ENCODE measurements around the gene REC114. TPM values are rescaled to one million over a fixed set of nuclear protein-coding genes. Genes with fewer than 3 reads are reported as not detected.

Gene REC114, protein sequence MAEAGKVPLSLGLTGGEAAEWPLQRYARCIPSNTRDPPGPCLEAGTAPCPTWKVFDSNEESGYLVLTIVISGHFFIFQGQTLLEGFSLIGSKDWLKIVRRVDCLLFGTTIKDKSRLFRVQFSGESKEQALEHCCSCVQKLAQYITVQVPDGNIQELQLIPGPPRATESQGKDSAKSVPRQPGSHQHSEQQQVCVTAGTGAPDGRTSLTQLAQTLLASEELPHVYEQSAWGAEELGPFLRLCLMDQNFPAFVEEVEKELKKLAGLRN
- not detected in 2 replicates for total RNA-seq
- long read RNA-seq: 0 reads

DNA sequence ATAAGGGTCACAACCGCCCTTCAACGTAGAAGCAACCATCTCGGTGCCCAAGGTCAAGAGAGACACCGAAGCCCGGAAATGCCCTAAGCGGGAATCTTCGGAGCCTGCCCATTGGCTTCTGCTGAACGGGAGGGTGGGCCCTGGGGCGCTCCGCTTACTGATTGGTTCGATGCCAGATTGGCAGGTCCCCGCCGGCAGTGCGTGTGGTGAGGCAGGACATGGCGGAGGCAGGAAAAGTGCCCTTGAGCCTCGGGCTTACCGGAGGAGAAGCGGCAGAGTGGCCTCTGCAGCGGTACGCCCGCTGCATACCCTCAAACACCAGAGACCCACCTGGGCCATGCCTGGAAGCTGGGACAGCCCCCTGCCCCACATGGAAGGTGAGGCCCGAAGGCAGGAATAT, at the start of gene REC114:
Gene REC114, plus strand, starts transcription at position 197 of the 400 bp plus-strand sequence. Its CDS starts 22 bp downstream, at position 219.
- no peak for DNase-seq (ENCODE audit: low spot score, unreplicated experiment)
- H3K4me3 Mint-ChIP-seq (ENCODE audit: low read depth): no peak within 1 kb of the TSS
- TF ChIP-seq, protein P1, sequence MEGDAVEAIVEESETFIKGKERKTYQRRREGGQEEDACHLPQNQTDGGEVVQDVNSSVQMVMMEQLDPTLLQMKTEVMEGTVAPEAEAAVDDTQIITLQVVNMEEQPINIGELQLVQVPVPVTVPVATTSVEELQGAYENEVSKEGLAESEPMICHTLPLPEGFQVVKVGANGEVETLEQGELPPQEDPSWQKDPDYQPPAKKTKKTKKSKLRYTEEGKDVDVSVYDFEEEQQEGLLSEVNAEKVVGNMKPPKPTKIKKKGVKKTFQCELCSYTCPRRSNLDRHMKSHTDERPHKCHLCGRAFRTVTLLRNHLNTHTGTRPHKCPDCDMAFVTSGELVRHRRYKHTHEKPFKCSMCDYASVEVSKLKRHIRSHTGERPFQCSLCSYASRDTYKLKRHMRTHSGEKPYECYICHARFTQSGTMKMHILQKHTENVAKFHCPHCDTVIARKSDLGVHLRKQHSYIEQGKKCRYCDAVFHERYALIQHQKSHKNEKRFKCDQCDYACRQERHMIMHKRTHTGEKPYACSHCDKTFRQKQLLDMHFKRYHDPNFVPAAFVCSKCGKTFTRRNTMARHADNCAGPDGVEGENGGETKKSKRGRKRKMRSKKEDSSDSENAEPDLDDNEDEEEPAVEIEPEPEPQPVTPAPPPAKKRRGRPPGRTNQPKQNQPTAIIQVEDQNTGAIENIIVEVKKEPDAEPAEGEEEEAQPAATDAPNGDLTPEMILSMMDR (IDR thresholded peaks at IDR 0.05; ENCODE audit: unreplicated experiment): no peak

DNA sequence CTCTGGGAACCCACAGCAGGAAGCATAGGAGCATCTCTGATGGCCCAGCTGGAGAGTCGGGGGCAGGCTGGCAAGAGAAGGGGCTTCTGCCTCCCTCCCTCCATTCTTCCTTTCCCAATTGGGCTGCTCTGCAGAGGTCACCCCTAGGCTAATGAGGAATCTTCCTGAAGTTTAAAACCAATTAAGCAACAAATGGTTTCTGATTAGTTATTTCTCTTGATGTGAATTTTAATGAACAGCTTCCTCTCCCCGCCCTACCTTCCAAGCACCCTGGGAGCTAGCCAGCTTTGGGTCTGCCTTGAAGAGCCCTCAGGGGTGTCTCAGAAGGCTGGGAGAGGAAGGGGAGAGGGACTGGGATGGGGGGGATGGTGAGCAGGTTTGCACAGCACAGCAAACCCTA, 49.6 kb upstream of the REC114 start:
- Mint-ChIP-seq H3K27me3 (peaks cover 4% of the 10 kb centered on the region), H3K4me1 (ENCODE audit: low read depth) (peaks cover 8% of the 10 kb centered on the region), H3K36me3 (ENCODE audit: insufficient read depth) (no peaks in the 10 kb centered on the region), H3K9me3 (ENCODE audit: low read depth) (peaks cover 2% of the 10 kb centered on the region), H3K4me3 (ENCODE audit: low read depth) (no peak overlapping the region), H3K27ac (no peak overlapping the region)
- TF ChIP-seq, protein P1 (IDR thresholded peaks at IDR 0.05; ENCODE audit: unreplicated experiment): no peak
- DNase-seq (ENCODE audit: low spot score, unreplicated experiment): no peak

More for the DNA sequence above, at the start of gene REC114:
- H3K9me3 Mint-ChIP-seq (ENCODE audit: low read depth): no peaks in the 10 kb centered on the region
- no peaks in the 10 kb centered on the region for H3K36me3 Mint-ChIP-seq (ENCODE audit: insufficient read depth)
- no peak within 1 kb of the TSS for H3K27ac Mint-ChIP-seq
- H3K4me1 Mint-ChIP-seq (ENCODE audit: low read depth): no peaks in the 10 kb centered on the region
- peaks cover 6% of the 10 kb centered on the region for H3K27me3 Mint-ChIP-seq

DNA sequence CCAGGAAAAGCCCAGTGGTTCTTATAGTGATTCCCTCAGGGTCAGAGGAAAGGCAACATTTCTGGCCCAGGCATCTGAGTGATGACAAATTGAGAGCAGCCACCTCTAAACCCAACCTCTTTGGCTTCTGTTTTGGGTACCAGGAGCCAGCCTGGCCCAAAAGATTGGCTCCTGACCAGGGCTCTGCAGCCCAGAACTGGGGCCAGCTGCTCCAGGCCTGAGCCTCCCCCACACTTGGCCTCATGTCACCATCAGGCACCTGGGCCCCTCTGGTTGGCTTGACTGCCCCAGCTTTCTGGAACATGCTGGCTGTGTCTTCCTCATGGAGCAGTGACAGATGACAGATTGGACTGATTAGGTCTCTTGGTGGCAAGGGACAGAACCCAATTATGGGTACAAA, 48.2 kb upstream of the REC114 start:
- Mint-ChIP-seq H3K36me3 (ENCODE audit: insufficient read depth) (no peaks in the 10 kb centered on the region), H3K9me3 (ENCODE audit: low read depth) (no peaks in the 10 kb centered on the region), H3K4me3 (ENCODE audit: low read depth) (no peak overlapping the region), H3K27me3 (peaks cover 4% of the 10 kb centered on the region), H3K27ac (no peak overlapping the region), H3K4me1 (ENCODE audit: low read depth) (peaks cover 4% of the 10 kb centered on the region)
- TF ChIP-seq, protein P1 (IDR thresholded peaks at IDR 0.05; ENCODE audit: unreplicated experiment): no peak
- DNase-seq (ENCODE audit: low spot score, unreplicated experiment): no peak

DNA sequence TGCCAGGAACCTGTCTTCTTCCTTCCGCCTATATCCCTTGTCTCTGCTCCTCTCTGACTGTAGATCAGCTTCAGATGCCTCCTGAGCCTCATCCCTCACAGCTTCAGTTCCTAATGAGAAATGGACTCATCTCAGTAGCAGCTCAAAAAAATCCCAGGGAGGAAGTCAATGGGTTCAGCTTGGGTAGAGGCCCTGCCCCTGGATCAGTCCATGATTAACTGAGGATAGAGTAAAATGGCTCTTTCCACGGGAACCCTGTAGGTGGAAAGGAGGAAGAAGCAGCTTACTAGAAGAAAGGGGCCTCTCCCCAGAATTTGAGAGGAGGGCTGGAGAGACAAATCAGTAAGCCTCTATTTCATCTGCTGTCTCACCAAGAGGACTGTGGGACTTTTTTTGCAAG, 47.3 kb upstream of the REC114 start:
- no peaks in the 10 kb centered on the region for H3K36me3 Mint-ChIP-seq (ENCODE audit: insufficient read depth)
- DNase-seq (ENCODE audit: low spot score, unreplicated experiment): no peak
- TF ChIP-seq, protein P1 (IDR thresholded peaks at IDR 0.05; ENCODE audit: unreplicated experiment): no peak
- H3K4me3 Mint-ChIP-seq (ENCODE audit: low read depth): no peak overlapping the region
- no peaks in the 10 kb centered on the region for H3K4me1 Mint-ChIP-seq (ENCODE audit: low read depth)
- peaks cover 4% of the 10 kb centered on the region for H3K27me3 Mint-ChIP-seq
- no peak overlapping the region for H3K27ac Mint-ChIP-seq
- no peaks in the 10 kb centered on the region for H3K9me3 Mint-ChIP-seq (ENCODE audit: low read depth)

DNA sequence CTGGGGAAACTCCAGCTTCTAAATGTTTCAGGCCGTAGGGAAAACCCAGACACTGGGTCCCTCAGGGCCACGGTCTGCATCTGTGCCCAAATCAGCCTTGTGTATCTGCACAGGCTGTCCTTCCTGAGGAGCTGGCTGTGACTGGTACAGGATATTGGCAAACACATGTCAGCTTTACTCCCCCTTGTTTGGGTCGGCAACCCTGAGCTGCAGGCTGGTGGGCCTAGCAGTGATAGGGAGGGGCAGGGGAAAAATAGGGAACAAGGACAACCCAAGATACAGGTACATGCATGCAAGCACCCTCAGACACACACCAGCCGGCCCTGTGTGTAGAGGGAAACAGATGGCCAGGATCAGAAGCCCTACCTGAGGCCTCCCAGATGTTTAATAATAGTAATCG, 45.5 kb upstream of the REC114 start:
- Mint-ChIP-seq H3K4me1 (ENCODE audit: low read depth) (no peaks in the 10 kb centered on the region), H3K27me3 (peaks cover 4% of the 10 kb centered on the region), H3K27ac (no peak overlapping the region), H3K9me3 (ENCODE audit: low read depth) (no peaks in the 10 kb centered on the region), H3K36me3 (ENCODE audit: insufficient read depth) (no peaks in the 10 kb centered on the region), H3K4me3 (ENCODE audit: low read depth) (no peak overlapping the region)
- TF ChIP-seq, protein P1 (IDR thresholded peaks at IDR 0.05; ENCODE audit: unreplicated experiment): no peak
- no peak for DNase-seq (ENCODE audit: low spot score, unreplicated experiment)
